HEK293 (cell line): Measurements from ENCODE around the gene ZNF385C.

ENCODE experiments used
- OSR2 ChIP-seq: fragments of 450-650 bp; formaldehyde crosslinking; IDR thresholded peaks from 2 replicates; pipeline ENCODE4 v1.5.1; 2016; ENCODE audit warnings: missing biosample characterization, missing genetic modification characterization
- TF ChIP-seq, protein P1 (sequence below): fragments of 450-650 bp; formaldehyde crosslinking; IDR thresholded peaks from 2 replicates; pipeline ENCODE4 v1.5.1; 2016; ENCODE audit warnings: missing biosample characterization, missing genetic modification characterization
- TF ChIP-seq, protein P2 (sequence below): fragments of 450-650 bp; formaldehyde crosslinking; IDR thresholded peaks from 2 replicates; pipeline ENCODE4 v1.5.1; 2017; ENCODE audit warnings: missing biosample characterization, mild to moderate bottlenecking, missing genetic modification characterization, moderate library complexity
- TF ChIP-seq, protein P3 (sequence below): fragments of 450-650 bp; formaldehyde crosslinking; IDR thresholded peaks from 2 replicates; pipeline ENCODE4 v1.5.1; 2016; ENCODE audit warnings: missing biosample characterization, missing genetic modification characterization

DNA sequence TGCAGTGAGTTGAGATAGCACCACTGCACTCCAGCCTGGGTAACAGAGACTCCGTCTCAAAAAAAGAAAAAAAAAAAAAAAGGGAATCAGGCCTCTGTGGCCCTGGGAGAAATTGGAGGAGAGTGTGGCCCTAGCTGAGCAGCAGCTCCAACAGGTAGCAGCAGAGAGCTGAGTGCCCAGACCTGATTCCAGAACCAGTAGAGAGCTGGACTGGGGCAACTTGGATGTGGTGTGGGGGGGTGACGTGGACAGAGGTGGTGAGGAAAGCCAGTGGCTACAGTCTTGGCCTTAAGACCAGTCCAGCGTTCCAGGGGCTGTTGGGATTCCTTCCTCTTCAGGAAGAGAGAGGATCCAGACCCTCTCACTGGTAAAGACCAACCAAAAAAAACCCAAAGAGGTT, 26.0 kb upstream of the ZNF385C start:
- TF ChIP-seq, protein P1, sequence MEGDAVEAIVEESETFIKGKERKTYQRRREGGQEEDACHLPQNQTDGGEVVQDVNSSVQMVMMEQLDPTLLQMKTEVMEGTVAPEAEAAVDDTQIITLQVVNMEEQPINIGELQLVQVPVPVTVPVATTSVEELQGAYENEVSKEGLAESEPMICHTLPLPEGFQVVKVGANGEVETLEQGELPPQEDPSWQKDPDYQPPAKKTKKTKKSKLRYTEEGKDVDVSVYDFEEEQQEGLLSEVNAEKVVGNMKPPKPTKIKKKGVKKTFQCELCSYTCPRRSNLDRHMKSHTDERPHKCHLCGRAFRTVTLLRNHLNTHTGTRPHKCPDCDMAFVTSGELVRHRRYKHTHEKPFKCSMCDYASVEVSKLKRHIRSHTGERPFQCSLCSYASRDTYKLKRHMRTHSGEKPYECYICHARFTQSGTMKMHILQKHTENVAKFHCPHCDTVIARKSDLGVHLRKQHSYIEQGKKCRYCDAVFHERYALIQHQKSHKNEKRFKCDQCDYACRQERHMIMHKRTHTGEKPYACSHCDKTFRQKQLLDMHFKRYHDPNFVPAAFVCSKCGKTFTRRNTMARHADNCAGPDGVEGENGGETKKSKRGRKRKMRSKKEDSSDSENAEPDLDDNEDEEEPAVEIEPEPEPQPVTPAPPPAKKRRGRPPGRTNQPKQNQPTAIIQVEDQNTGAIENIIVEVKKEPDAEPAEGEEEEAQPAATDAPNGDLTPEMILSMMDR (tag by site-specific recombination), result no peak
- TF ChIP-seq OSR2 (tag by site-specific recombination), result no peak
- TF ChIP-seq, protein P2, sequence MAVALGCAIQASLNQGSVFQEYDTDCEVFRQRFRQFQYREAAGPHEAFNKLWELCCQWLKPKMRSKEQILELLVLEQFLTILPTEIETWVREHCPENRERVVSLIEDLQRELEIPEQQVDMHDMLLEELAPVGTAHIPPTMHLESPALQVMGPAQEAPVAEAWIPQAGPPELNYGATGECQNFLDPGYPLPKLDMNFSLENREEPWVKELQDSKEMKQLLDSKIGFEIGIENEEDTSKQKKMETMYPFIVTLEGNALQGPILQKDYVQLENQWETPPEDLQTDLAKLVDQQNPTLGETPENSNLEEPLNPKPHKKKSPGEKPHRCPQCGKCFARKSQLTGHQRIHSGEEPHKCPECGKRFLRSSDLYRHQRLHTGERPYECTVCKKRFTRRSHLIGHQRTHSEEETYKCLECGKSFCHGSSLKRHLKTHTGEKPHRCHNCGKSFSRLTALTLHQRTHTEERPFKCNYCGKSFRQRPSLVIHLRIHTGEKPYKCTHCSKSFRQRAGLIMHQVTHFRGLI, result no peak
- TF ChIP-seq, protein P3, sequence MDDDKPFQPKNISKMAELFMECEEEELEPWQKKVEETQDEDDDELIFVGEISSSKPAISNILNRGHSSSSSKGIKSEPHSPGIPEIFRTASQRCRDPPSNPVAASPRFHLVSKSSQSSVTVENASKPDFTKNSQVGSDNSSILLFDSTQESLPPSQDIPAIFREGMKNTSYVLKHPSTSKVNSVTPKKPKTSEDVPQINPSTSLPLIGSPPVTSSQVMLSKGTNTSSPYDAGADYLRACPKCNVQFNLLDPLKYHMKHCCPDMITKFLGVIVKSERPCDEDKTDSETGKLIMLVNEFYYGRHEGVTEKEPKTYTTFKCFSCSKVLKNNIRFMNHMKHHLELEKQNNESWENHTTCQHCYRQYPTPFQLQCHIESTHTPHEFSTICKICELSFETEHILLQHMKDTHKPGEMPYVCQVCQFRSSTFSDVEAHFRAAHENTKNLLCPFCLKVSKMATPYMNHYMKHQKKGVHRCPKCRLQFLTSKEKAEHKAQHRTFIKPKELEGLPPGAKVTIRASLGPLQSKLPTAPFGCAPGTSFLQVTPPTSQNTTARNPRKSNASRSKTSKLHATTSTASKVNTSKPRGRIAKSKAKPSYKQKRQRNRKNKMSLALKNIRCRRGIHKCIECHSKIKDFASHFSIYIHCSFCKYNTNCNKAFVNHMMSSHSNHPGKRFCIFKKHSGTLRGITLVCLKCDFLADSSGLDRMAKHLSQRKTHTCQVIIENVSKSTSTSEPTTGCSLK (tag by site-specific recombination), result no peak
